K562 (cell line): Measurements from ENCODE around the gene RUVBL2. TPM values are rescaled to one million over a fixed set of nuclear protein-coding genes. Genes with fewer than 3 reads are reported as not detected.

Experiments used
- BRF1 ChIP-seq: IDR thresholded peaks from 3 replicates; pipeline ENCODE4 v1.6.1; 2011; ENCODE audit warnings: borderline replicate concordance, mild to moderate bottlenecking; ENCODE audit not compliant: insufficient read length; ENCODE audit errors: extremely low read depth
- CBFA2T3 ChIP-seq: fragments of 450-650 bp; IDR thresholded peaks from 2 replicates; pipeline ENCODE4 v1.6.1; 2017
- CBX5 ChIP-seq: IDR thresholded peaks from 2 replicates; pipeline ENCODE4 v1.6.1; 2014; ENCODE audit warnings: low read depth, borderline replicate concordance
- CREB1 ChIP-seq, 2 experiments: sonication (generic) in 1 of 2; formaldehyde crosslinking in 1 of 2; IDR thresholded peaks; 2 replicates each; pipeline versions ENCODE4 v1.6.1 to v1.8.0; 2012 to 2022; ENCODE audit warnings: inconsistent platforms in 1 of 2, mild to moderate bottlenecking in 1 of 2, missing genetic modification reagents in 1 of 2, moderate library complexity in 1 of 2
- ERF ChIP-seq: fragments of 450-650 bp; formaldehyde crosslinking; IDR thresholded peaks from 2 replicates; pipeline ENCODE4 v1.4.0; 2020; ENCODE audit warnings: mild to moderate bottlenecking, mixed read lengths
- FOXM1 ChIP-seq, 2 experiments: fragments of 450-650 bp in 1 of 2; sonication (generic) in 1 of 2; formaldehyde crosslinking in 1 of 2; IDR thresholded peaks; 2 replicates each; pipeline versions ENCODE4 v1.6.1 to v1.9.0; 2017 to 2022; ENCODE audit warnings: low read depth in 2 of 2, mild to moderate bottlenecking in 2 of 2, missing genetic modification reagents in 1 of 2, moderate library complexity in 1 of 2
- HDAC3 ChIP-seq: fragments of 450-650 bp; IDR thresholded peaks from 2 replicates; pipeline ENCODE4 v1.6.1; 2018; ENCODE audit warnings: borderline replicate concordance, mild to moderate bottlenecking, moderate library complexity; ENCODE audit not compliant: partially characterized antibody
- PHB ChIP-seq: fragments of 250-450 bp; sonication (Bioruptor Pico); IDR thresholded peaks from 2 replicates; pipeline ENCODE4 v1.5.0; 2021
- POLR2AphosphoS5 ChIP-seq: IDR thresholded peaks from 2 replicates; pipeline ENCODE4 v1.6.1; 2011; ENCODE audit warnings: mild to moderate bottlenecking, low read depth, low read length, moderate library complexity; ENCODE audit not compliant: control insufficient read depth, insufficient read depth
- RB1 ChIP-seq: fragments of 450-650 bp; IDR thresholded peaks from 2 replicates; pipeline ENCODE4 v1.6.1; 2017; ENCODE audit warnings: low read depth, mild to moderate bottlenecking
- RUNX1 ChIP-seq: sonication (generic); IDR thresholded peaks from 2 replicates; pipeline ENCODE4 v1.6.1; 2016; ENCODE audit warnings: antibody characterized with exemption, low read depth
- SIRT6 ChIP-seq: IDR thresholded peaks from one replicate; pipeline ENCODE4 v1.6.1; 2012; ENCODE audit warnings: low read depth, mild to moderate bottlenecking, control low read depth, inconsistent platforms, low read length, moderate library complexity
- SMAD1 ChIP-seq: fragments of 150-350 bp; IDR thresholded peaks from 2 replicates; pipeline ENCODE4 v1.6.1; 2014; ENCODE audit warnings: low read length, low read depth; ENCODE audit not compliant: partially characterized antibody
- SPI1 ChIP-seq: IDR thresholded peaks from 2 replicates; pipeline ENCODE4 v1.6.1; 2011; ENCODE audit warnings: low read depth, low read length, control low read depth, borderline replicate concordance
- SUPT5H ChIP-seq: fragments of 450-650 bp; IDR thresholded peaks from 2 replicates; pipeline ENCODE4 v1.6.1; 2016
- TAF1 ChIP-seq: IDR thresholded peaks from 2 replicates; pipeline ENCODE4 v1.6.1; 2011; ENCODE audit warnings: mild to moderate bottlenecking, low read length, moderate library complexity; ENCODE audit not compliant: insufficient read depth, control insufficient read depth, severe bottlenecking; ENCODE audit errors: extremely low read depth
- ZNF444 ChIP-seq: fragments of 250-450 bp; sonication (Bioruptor Pico); IDR thresholded peaks from 2 replicates; pipeline ENCODE4 v1.4.0; 2020; ENCODE audit warnings: mild to moderate bottlenecking, moderate library complexity
- ZNF77 ChIP-seq: fragments of 250-450 bp; sonication (Bioruptor Pico); IDR thresholded peaks from 2 replicates; pipeline ENCODE4 v1.5.0; 2020
- polyA plus RNA-seq, 8 experiments: library from polyadenylated mRNA; depleted of rRNA in 4 of 8; stranded (reverse) in 5 of 8; unstranded in 3 of 8; fragments of >200 nt; fragmentation: Nextera tagmentation in 2 of 8; fragmentation: Illumina TruSeq in 1 of 8; extraction: Ambion mirVana in 2 of 8; extraction: Trizol in 1 of 8; gene quantifications; 2 replicates each; pipeline versions ENCODE4 v1.2.1 to v1.2.3, GENCODE V29; 2011 to 2014; ENCODE audit warnings: inconsistent platforms in 1 of 8, missing spikeins in 1 of 8
- total RNA-seq, 7 experiments: library from RNA; depleted of rRNA in 6 of 7; stranded (reverse); fragments of >200 nt in 6 of 7; fragmentation: Illumina TruSeq in 2 of 7; extraction: Trizol in 2 of 7; gene quantifications; 2 replicates each; pipeline versions ENCODE4 v1.2.1 to v1.2.3, GENCODE V29; 2011 to 2021; ENCODE audit warnings: low replicate concordance in 1 of 7
- TF ChIP-seq, protein P1 (sequence below): sonication (generic); formaldehyde crosslinking; IDR thresholded peaks from 2 replicates; pipeline ENCODE4 v1.8.1; 2023; ENCODE audit warnings: mild to moderate bottlenecking, missing genetic modification reagents
- TF ChIP-seq, protein P2 (sequence below): sonication (generic); formaldehyde crosslinking; IDR thresholded peaks from 2 replicates; pipeline ENCODE4 v1.8.0; 2022; ENCODE audit warnings: missing genetic modification reagents, mild to moderate bottlenecking, moderate library complexity, borderline replicate concordance
- TF ChIP-seq, protein P3 (sequence below), 3 experiments: fragments of 200-800 bp in 1 of 3; sonication (Bioruptor generic) in 1 of 3; sonication (generic) in 1 of 3; formaldehyde crosslinking in 1 of 3; IDR thresholded peaks; 2 replicates each; pipeline versions ENCODE4 v1.6.1 to v1.8.0; 2016 to 2022; ENCODE audit warnings: mild to moderate bottlenecking in 2 of 3, missing compliant biosample characterization in 2 of 3, missing genetic modification characterization in 2 of 3, missing genetic modification reagents in 1 of 3

RUVBL2 gene
- total and polyA plus RNA-seq, 9 of the 15 experiments (the other 6 are each of a cell fraction or from before 2014, with no cell fraction given) = 71.4 to 453 (median 237) TPM

DNA sequence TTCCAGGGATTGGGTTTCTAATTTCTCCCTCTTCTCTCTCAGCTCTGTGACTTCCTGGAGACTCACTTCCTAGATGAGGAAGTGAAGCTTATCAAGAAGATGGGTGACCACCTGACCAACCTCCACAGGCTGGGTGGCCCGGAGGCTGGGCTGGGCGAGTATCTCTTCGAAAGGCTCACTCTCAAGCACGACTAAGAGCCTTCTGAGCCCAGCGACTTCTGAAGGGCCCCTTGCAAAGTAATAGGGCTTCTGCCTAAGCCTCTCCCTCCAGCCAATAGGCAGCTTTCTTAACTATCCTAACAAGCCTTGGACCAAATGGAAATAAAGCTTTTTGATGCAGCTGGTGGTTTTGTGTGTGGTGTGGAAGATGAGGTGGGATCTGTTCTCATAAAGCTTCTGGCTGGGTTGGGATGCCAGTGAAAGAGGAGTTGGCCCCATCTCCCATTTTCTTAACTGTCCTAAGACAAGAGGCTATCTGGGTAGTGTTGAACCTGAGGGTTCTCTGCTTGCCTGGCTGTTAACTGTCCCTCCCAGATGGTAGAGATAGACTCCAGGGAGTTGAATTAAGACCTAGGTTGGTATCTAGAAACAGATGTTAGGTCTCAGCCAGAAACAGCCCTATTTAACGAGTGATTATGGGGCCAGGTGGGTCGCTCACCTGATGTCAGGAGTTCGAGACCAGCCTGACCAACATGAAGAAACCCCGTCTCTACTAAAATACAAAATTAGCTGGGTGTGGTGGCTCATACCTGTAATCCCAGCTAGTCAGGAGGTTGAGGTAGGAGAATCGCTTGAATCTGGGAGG lies 26.9 kb upstream of the RUVBL2 start (continued):
- no peak for TF ChIP-seq ZNF444 (CRISPR knock-in tag)
- peak; percentile 7; the same call in 1 of the 2 replicates for TF ChIP-seq ERF (CRISPR knock-in tag)
- TF ChIP-seq, protein P1, sequence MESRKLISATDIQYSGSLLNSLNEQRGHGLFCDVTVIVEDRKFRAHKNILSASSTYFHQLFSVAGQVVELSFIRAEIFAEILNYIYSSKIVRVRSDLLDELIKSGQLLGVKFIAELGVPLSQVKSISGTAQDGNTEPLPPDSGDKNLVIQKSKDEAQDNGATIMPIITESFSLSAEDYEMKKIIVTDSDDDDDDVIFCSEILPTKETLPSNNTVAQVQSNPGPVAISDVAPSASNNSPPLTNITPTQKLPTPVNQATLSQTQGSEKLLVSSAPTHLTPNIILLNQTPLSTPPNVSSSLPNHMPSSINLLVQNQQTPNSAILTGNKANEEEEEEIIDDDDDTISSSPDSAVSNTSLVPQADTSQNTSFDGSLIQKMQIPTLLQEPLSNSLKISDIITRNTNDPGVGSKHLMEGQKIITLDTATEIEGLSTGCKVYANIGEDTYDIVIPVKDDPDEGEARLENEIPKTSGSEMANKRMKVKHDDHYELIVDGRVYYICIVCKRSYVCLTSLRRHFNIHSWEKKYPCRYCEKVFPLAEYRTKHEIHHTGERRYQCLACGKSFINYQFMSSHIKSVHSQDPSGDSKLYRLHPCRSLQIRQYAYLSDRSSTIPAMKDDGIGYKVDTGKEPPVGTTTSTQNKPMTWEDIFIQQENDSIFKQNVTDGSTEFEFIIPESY (CRISPR knock-in tag) = 0 out of 2 replicates have a peak, but pooled peaks have one; percentile 13
- TF ChIP-seq HDAC3 = peak; percentile 0
- peak; percentile 90 for TF ChIP-seq PHB (CRISPR knock-in tag)
- peak; percentile 6 for TF ChIP-seq TAF1
- peak; percentile 59 for TF ChIP-seq SIRT6
- TF ChIP-seq SMAD1 = peak; percentile 25
- TF ChIP-seq RB1 = peak; percentile 48; the same call in 1 of the 2 replicates
- TF ChIP-seq ZNF77 (CRISPR knock-in tag) = 0 out of 2 replicates have a peak, but pooled peaks have one; percentile 13
- TF ChIP-seq, protein P2, sequence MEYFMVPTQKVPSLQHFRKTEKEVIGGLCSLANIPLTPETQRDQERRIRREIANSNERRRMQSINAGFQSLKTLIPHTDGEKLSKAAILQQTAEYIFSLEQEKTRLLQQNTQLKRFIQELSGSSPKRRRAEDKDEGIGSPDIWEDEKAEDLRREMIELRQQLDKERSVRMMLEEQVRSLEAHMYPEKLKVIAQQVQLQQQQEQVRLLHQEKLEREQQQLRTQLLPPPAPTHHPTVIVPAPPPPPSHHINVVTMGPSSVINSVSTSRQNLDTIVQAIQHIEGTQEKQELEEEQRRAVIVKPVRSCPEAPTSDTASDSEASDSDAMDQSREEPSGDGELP (CRISPR knock-in tag) = 0 out of 2 replicates have a peak, but pooled peaks have one; percentile 4
- peak; percentile 62 for TF ChIP-seq POLR2AphosphoS5
- TF ChIP-seq CBFA2T3 = peak; percentile 42
- TF ChIP-seq SUPT5H = peak; percentile 78
- TF ChIP-seq BRF1 = no peak
- TF ChIP-seq FOXM1 (IDR thresholded peaks at IDR 0.05; ENCODE audit: low read depth) = no peak
- no peak for TF ChIP-seq FOXM1 (CRISPR knock-in tag; IDR thresholded peaks at IDR 0.05; ENCODE audit: low read depth)
- TF ChIP-seq SPI1 = peak; percentile 92
- 0 out of 2 replicates have a peak, but pooled peaks have one; percentile 30 for TF ChIP-seq RUNX1
- TF ChIP-seq CBX5 = no peak
- no peak; the same call in 1 of the 2 replicates for TF ChIP-seq CREB1 (IDR thresholded peaks at IDR 0.05)
- peak; percentile 14; the same call in 1 of the 2 replicates for TF ChIP-seq CREB1 (CRISPR knock-in tag; IDR thresholded peaks at IDR 0.05)
- TF ChIP-seq, protein P3, sequence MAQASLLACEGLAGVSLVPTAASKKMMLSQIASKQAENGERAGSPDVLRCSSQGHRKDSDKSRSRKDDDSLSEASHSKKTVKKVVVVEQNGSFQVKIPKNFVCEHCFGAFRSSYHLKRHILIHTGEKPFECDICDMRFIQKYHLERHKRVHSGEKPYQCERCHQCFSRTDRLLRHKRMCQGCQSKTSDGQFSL (CRISPR knock-in tag; IDR thresholded peaks at IDR 0.05) = no peak
- TF ChIP-seq, protein P3 (tag; IDR thresholded peaks at IDR 0.05) = no peak
